MM.1S (cell line): ENCODE data around the gene ABTB2.

Experiments used
- CTCF ChIP-seq: fragments of 300-600 bp; sonication (generic); IDR thresholded peaks from 2 replicates; pipeline ENCODE4 v1.5.1; 2016; ENCODE audit warnings: antibody characterized with exemption, low read length, mixed read lengths
- EZH2 ChIP-seq: fragments of 300-600 bp; sonication (generic); optimal IDR thresholded peaks from 2 replicates; pipeline ENCODE3; 2017; ENCODE audit warnings: low read depth, mild to moderate bottlenecking, antibody characterized with exemption, low read length, mixed read lengths

GRCh38 chr11:34343686-34344085, 14.1 kb downstream of the ABTB2 start:
- no peak for TF ChIP-seq CTCF
- no peak for TF ChIP-seq EZH2
